Fibroblast of lung (primary cell): ENCODE data around the gene SNX32. TPM values are rescaled to one million over a fixed set of nuclear protein-coding genes. Genes with fewer than 3 reads are reported as not detected.

Experiments used
- DNase-seq, 2 donors: peaks; one replicate each; pipeline versions ENCODE4 v3.0.0 to v3.0.0-alpha.2; 2010; ENCODE audit warnings: low read depth in 2 of 2
- H2AFZ ChIP-seq: 2 replicates; pipeline ENCODE4 v1.5.1; 2012; ENCODE audit warnings: low read length, control low read depth, inconsistent platforms
- H3K27ac ChIP-seq: 2 replicates; pipeline ENCODE4 v1.5.1; 2011; ENCODE audit warnings: low read length, control low read depth; ENCODE audit not compliant: insufficient read depth
- H3K27me3 ChIP-seq: 2 replicates; pipeline ENCODE4 v1.5.1; 2011; ENCODE audit warnings: mild to moderate bottlenecking, low read length; ENCODE audit not compliant: control insufficient read depth, insufficient read depth
- H3K36me3 ChIP-seq: 2 replicates; pipeline ENCODE4 v1.5.1; 2011; ENCODE audit warnings: low read length; ENCODE audit not compliant: control insufficient read depth, insufficient read depth
- H3K4me1 ChIP-seq: 2 replicates; pipeline ENCODE4 v1.5.1; 2011; ENCODE audit warnings: low read length; ENCODE audit not compliant: control insufficient read depth, insufficient read depth; ENCODE audit errors: extremely low read depth
- H3K4me2 ChIP-seq: 2 replicates; pipeline ENCODE4 v1.5.1; 2011; ENCODE audit warnings: low read length, control low read depth; ENCODE audit not compliant: insufficient read depth; ENCODE audit errors: extremely low read depth
- H3K4me3 ChIP-seq, 4 experiments: fragments of 200-600 bp in 1 of 4; sonication (generic) in 1 of 4; replicated peaks in 1 of 4; 2 replicates each; pipeline ENCODE4 v1.5.1; 2011 to 2016; ENCODE audit warnings: low read length in 4 of 4, low read depth in 3 of 4, mild to moderate bottlenecking in 3 of 4, control low read depth in 2 of 4, inconsistent platforms in 1 of 4, mixed read lengths in 1 of 4; ENCODE audit not compliant: insufficient read depth in 1 of 4; ENCODE audit errors: control extremely low read depth in 1 of 4
- H3K79me2 ChIP-seq: 2 replicates; pipeline ENCODE4 v1.5.1; 2012; ENCODE audit warnings: mild to moderate bottlenecking, low read length, inconsistent platforms; ENCODE audit not compliant: control insufficient read depth, insufficient read depth
- H3K9ac ChIP-seq: 2 replicates; pipeline ENCODE4 v1.5.1; 2011; ENCODE audit warnings: mild to moderate bottlenecking, low read length, control low read depth; ENCODE audit not compliant: insufficient read depth
- H3K9me3 ChIP-seq: 2 replicates; pipeline ENCODE4 v1.5.1; 2012; ENCODE audit warnings: low read depth, low read length; ENCODE audit not compliant: control insufficient read depth, insufficient read depth
- H4K20me1 ChIP-seq: 2 replicates; pipeline ENCODE4 v1.5.1; 2011; ENCODE audit warnings: low read length; ENCODE audit not compliant: control insufficient read depth, insufficient read depth; ENCODE audit errors: extremely low read depth
- EZH2 ChIP-seq: IDR thresholded peaks from 2 replicates; pipeline ENCODE4 v1.5.1; 2012; ENCODE audit warnings: low read length, control low read depth, mild to moderate bottlenecking; ENCODE audit errors: missing control alignments
- polyA plus RNA-seq, 2 donors: library from polyadenylated mRNA; depleted of rRNA in 1 of 2; stranded (reverse) in 1 of 2; unstranded in 1 of 2; fragments of >200 nt; gene quantifications; 2 replicates each; pipeline ENCODE4 v1.2.1, GENCODE V29; 2011 to 2012; ENCODE audit warnings: missing spikeins in 1 of 2
- total RNA-seq: library from RNA; depleted of rRNA; stranded (reverse); fragments of >200 nt; gene quantifications from 2 replicates; pipeline ENCODE4 v1.2.1, GENCODE V29; 2014
- TF ChIP-seq, protein P1 (sequence below), 2 donors: IDR thresholded peaks in 1 of 2; conservative IDR thresholded peaks in 1 of 2; 1 replicate in 1 of 2; 2 replicates in 1 of 2; pipeline ENCODE4 v1.5.1; 2011 to 2012; ENCODE audit warnings: low read length in 2 of 2, control low read depth in 1 of 2, inconsistent platforms in 1 of 2, low read depth in 1 of 2, mild to moderate bottlenecking in 1 of 2

The SNX32 gene
- total and polyA plus RNA-seq, 2 donors (not counting 1 experiment from before 2014, with no cell fraction given), result 0.33 to 3.1 TPM

- Histone ChIP-seq H2AFZ (no peak overlapping the region), H3K9ac (no peak overlapping the region), H4K20me1 (no peaks in the 10 kb centered on the region), H3K4me3 (no peak overlapping the region), H3K4me1 (no peaks in the 10 kb centered on the region), H3K36me3 (no peaks in the 10 kb centered on the region), H3K9me3 (no peaks in the 10 kb centered on the region), H3K27ac (no peak overlapping the region), H3K4me2 (no peak overlapping the region), H3K79me2 (no peaks in the 10 kb centered on the region), H3K27me3 (peaks cover 20% of the 10 kb centered on the region)
- DNase-seq, result no peak
- TF ChIP-seq, protein P1, sequence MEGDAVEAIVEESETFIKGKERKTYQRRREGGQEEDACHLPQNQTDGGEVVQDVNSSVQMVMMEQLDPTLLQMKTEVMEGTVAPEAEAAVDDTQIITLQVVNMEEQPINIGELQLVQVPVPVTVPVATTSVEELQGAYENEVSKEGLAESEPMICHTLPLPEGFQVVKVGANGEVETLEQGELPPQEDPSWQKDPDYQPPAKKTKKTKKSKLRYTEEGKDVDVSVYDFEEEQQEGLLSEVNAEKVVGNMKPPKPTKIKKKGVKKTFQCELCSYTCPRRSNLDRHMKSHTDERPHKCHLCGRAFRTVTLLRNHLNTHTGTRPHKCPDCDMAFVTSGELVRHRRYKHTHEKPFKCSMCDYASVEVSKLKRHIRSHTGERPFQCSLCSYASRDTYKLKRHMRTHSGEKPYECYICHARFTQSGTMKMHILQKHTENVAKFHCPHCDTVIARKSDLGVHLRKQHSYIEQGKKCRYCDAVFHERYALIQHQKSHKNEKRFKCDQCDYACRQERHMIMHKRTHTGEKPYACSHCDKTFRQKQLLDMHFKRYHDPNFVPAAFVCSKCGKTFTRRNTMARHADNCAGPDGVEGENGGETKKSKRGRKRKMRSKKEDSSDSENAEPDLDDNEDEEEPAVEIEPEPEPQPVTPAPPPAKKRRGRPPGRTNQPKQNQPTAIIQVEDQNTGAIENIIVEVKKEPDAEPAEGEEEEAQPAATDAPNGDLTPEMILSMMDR (conservative IDR thresholded peaks at IDR 0.05 in 1 of 2, IDR thresholded peaks at IDR 0.05 in 1 of 2; ENCODE audit: low read depth in 1 of 2, low read length in 2 of 2), result no peak
- no peak for TF ChIP-seq EZH2
Measured at GRCh38 chr11:65793625-65794400, 40.0 kb upstream of the SNX32 start.

GRCh38 chr11:65794570-65795510 is 38.9 kb upstream of the SNX32 start:
- Histone ChIP-seq H4K20me1 (no peaks in the 10 kb centered on the region), H3K27me3 (peaks cover 13% of the 10 kb centered on the region)
- no peak for DNase-seq

More at GRCh38 chr11:65794570-65795510, 38.9 kb upstream of the SNX32 start:
- no peaks in the 10 kb centered on the region for H3K9me3 ChIP-seq
- H3K27ac ChIP-seq, result no peak overlapping the region
- no peaks in the 10 kb centered on the region for H3K79me2 ChIP-seq
- H3K4me1 ChIP-seq, result no peaks in the 10 kb centered on the region
- no peak overlapping the region for H3K4me2 ChIP-seq
- no peaks in the 10 kb centered on the region for H3K36me3 ChIP-seq
- TF ChIP-seq, protein P1 (conservative IDR thresholded peaks at IDR 0.05 in 1 of 2, IDR thresholded peaks at IDR 0.05 in 1 of 2; ENCODE audit: low read depth in 1 of 2, low read length in 2 of 2), result no peak
- no peak for TF ChIP-seq EZH2
- H2AFZ ChIP-seq, result no peak overlapping the region
- H3K4me3 ChIP-seq, result no peak overlapping the region
- no peak overlapping the region for H3K9ac ChIP-seq
